Endometrium (tissue), 2 donors: Measurements from ENCODE around the gene SCN1B.

Experiments
- FAIRE-seq: peaks from 2 replicates; lab custom pipeline; 2012; peaks lifted over from hg19 to GRCh38; lab: Jason Lieb, UNC
- donor health status: control.
- donor health status: control.

SCN1B gene

DNA sequence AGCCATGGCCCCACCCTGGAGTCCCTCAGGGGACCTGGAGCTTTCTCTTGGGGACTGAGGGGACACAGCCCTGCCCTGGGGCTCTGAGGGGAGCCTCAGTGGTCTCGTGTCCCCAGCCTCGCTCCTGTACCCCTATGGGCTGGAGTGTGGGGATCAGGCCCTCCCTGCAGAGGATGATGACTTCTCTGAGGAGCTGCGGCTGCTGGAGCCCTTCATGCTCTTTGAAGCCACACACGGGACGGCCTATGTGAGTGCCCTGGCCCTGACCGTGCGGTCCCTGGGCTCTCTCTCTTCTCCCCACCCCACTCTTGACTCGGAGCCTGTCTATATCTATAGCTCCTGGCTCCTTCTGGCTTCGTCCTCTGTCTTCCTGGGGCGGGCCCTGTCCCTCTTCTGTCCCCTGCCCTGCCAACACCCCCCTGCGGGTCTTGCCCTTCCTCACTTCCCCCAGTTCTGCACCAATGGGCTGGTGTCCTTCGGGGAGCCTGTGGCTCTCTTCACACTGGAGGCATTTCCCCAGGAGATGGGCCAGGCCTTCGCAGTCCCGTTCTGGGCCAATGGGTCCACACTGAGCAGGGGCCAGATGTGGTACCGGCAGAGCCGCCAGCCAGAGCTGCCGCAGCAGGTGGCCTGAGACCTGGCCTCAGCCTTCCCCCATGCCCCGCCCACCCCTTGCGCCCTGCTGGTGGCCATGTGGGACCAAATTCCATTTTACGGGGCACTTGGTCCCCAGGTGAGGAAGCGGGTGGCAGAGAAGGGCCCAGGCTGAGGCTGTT lies 44.3 kb downstream of the SCN1B start:
- no peak for FAIRE-seq

DNA sequence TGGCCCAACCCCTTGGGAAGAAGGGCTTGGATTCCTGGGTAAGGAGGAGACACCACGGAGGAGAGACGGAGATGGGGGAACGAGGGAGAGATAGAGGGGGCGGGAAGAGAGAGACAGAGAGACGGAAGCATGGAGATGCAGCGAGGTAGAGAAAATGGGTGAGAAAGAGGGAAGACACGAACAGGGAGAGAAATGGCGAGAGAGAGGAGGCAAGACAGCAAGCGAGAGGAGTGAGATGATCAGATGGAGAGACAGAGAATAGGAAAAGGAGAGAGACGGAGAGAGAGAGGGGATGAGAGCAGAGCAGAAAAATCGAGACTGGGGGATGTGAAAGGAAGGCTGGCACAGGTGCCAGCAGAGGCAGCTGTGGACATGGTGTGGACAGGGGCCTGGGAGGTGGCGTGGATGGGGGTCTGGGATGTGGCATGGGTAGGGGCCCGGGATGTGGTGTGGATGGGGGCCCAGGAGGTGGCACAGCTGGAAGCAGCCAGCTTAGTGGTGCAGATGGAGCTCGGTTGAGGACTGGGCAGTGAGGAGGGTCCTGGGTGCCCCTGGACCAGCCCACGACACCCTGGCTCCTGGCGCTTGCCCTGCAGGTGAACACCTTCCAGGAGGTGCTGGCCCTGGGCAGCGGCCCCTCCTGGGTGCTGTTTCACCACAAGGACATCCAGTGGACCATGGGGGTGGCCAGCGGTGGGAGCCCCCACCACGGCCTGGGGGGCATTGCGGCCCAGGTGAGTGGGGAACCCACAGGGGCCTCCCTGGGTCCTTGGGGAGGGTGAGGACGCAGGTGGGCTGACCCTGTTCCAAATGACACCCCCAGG lies 45.1 kb downstream of the SCN1B start:
- no peak for FAIRE-seq

DNA sequence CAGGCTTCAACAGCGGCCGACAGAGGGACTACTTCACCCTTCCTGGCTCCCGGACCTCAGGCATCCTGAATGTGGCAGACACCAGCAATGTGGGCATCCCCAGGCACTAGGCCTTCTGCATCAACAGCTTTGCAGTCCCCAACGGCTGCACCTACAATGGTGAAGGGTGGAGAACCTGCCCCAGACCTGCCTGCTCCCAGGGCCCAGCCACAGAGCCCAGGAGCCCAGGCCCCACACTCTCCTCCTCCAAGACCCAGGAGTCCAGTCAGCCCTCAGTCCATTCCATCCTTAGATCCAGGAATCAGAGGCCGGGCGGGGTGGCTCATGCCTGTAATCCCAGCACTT lies 45.7 kb downstream of the SCN1B start:
- FAIRE-seq: no peak

DNA sequence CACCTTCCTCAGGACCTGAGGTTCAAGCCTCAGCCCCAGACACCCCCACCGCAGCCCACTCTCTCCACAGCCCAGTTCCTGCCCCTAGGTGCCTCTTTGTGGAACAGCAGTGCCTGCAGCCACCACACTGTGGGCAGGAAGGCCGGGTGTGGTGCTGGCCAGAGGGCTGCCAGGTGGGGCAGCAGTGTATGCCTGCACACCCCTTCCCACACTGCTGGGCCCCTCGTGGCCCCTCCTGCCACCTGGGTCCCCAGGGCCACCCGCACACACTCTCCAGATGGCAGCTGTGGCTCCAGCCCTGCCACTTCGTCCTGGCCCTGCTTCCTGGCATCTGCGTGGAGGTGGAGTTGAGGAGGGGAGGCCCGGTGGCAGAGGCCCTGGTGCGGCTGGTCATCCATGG lies 46.4 kb downstream of the SCN1B start:
- no peak for FAIRE-seq

DNA sequence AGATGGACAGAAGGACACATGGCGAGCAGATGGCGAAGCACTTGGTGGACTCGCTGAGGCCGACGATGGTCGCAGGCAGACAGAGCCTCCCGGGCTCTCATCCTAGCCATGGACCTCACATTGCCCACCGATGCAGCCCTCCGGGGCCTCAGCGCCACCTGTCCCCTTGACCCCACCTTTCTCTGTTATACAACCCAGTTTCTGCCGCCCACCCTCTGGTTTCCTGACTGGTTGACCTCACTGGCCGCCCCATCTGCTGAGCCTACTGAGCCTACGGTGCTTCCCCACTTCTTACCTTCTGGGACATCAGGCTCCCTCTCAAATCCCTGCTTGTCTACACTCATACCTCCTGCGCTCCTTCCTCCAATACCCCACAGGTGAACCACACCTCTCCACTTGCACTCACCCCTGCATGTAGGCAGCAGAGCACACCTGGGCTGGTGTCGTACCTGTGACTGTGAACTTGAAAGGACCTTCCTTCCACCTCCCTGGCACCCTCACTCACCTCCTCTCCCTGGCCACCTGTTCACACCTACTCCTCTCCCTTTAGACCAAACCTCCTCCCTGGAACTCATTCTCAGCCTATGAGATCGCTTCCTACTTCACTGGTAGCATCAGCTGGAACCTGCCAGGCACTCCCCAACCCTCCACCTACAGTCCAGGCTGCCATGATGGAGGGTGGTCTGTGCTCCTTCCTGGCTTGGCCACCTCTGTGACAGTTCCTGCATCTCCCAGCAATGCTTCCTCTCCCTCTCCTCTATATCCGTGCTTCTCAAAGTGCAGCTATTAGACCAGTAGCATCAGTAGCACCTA lies 47.3 kb downstream of the SCN1B start:
- FAIRE-seq: no peak

DNA sequence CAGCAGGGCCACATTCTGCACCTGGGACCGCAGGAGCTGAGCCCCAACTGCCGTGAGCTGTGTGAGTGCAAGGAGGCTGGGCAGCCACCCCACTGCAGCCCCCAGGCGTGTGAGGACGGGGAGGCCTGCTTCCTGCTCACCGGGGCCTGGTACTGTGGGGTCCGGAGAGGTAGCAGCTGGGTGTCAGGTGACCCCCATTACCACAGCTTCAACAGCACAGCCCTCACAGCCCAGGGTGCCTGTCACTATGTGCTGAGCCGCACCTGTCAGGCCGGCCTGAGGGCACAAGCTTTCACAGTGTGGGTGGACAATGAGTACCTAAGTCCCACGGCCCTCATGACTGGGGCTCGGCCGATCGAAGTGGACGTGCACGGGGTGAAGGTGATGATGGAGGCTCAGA lies 49.6 kb downstream of the SCN1B start:
- no peak for FAIRE-seq

DNA sequence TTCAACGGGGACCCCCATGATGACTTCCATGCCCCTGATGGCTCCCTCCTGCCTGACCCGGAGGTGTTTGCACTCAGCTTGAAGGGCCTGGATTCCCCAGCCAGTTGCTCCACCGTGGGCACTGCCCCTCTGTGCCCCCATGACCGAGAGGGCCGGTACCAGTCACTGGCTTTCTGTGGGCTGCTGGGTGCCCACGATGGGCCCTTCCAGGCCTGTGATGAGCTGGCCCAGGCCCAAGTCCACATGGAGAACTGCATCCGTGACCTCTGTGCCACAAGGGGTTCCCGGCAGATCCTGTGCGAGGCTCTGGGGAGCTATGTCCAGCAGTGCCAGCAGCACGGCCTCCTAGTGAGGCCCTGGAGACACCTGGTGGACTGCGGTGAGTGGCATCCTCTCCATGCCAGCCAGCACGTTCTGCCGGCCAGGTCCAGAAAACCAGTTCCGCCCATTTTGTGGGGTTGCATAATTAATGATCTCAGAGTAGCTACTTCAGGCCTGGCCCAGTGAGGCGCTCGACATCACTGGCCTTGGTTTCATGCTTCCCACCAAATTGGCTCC lies 50.4 kb downstream of the SCN1B start:
- FAIRE-seq: no peak

DNA sequence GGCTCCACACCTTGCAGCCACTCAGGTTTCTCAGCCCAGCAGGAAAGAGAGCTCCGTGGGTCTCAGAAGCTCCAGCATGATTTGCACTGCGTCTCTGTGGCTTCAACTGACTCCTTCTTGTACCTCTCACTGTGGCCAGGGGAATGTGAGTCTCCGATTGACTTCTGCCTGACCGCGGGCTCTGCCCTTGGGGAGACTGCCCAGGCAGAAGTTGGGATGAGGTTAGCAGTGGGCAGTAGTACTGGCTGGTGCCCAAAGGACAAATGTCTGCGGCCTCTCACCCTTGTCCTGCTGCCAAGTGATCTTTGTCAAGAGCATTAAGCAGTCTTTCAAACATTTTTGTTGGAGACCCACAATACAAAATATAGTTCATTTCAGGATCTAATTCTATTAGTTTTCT lies 50.9 kb downstream of the SCN1B start:
- no peak for FAIRE-seq

DNA sequence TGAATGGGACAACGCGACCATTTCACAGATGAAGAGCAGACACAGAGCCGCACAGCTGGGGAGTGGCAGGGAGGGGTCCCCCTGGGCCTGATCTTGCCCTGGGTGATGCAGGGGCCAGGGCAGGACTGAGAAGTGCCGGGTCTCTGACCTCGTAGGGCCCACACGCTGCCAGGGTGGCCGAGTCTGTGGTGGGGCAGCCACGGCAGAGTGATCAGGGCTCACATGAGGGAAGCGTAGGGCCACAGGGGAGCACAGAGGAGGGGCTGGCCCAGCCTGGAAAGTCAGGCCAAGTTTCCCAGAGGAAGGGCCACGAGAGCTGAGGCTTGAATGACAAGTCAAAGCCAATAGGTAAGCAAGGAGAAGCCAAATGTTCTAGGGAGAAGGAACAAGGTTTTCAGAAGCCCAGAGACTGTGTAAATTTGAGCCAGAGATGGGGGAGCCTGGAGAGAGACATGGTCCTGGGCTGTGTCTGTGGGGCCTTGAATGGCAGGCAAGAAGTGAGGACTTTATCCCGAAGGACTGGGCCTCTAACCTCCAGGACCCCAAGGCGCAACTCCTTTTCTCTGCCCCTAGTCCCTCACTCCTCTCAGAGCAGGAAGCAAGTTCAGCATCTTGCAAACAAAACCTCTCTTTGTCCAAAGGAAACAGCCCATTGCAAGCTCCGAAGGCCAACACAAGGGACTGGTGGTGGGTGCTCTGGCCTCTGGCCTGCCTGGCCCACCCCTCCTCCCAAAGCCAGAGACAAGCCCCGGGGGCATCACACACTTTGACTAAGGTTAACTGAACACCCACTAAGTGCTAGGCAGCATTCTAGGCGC lies 53.6 kb downstream of the SCN1B start:
- no peak for FAIRE-seq

DNA sequence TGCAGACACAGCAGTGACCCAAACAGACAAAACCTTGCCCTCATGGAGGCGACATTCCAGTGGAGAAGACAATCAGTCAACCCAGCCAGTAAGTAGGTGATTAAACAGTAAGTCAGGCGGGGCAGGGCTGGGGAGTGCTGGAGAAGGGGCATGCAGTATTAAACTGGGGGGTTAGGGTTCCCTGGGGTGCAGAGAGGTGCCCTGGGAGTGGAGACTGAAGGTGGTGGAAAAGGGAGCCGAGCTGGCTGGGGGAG lies 54.2 kb downstream of the SCN1B start:
- FAIRE-seq: no peak

DNA sequence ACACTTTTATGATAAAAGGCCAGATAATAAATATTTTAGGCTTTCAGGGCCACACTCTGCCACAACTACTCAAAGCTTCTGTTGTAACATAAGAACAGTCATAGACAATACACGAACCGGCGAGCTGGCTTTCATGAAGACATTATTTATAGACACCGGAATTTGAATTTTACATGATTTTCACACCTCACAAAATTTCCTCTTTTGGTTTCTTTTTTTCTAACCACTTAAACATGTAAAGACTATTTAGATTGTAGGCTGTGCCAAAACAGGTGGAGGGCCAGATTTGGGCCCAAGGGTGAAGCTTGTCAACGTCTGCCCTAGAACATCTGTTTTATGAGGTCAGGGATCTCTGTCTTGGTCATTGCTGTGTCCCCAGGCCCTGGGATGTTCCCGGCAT lies 55.7 kb downstream of the SCN1B start:
- FAIRE-seq: no peak

DNA sequence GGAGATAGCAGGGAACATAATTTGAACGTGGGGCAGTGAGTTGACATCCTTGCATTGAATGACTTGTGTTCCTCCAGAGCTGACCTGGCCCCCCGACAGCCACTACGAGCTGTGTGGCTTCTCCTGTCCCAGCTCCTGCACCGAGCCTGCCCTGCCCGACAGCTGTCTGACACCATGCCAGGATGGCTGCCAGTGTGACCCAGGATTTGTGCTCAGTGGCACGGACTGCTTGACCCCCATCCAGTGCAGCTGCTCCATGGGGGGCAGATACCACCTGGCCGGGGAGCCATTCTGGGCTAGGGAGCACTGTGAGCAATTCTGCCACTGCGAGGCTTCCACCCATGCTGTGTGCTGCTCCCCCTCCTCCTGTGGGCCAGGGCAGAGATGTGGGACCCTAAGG lies 56.2 kb downstream of the SCN1B start:
- no peak for FAIRE-seq

DNA sequence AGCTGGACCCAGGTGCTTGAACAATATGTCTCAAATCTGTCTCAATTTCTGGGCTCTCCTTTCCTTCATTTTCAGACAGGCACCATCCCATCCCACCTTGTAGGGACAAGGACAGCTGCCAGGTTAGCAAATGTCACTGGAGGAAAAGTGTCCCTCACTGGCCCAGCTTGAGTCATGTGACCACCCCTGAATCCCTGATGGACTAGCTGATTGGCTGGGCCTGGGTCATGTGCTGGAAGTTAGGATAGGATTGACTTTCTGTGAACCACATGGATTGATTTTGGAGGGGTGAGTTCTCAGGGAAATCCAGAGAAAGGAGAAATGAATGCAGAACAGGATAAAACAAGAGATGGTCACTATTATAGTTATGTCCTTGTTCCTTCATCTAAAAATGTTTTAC lies 57.1 kb downstream of the SCN1B start:
- FAIRE-seq: no peak

DNA sequence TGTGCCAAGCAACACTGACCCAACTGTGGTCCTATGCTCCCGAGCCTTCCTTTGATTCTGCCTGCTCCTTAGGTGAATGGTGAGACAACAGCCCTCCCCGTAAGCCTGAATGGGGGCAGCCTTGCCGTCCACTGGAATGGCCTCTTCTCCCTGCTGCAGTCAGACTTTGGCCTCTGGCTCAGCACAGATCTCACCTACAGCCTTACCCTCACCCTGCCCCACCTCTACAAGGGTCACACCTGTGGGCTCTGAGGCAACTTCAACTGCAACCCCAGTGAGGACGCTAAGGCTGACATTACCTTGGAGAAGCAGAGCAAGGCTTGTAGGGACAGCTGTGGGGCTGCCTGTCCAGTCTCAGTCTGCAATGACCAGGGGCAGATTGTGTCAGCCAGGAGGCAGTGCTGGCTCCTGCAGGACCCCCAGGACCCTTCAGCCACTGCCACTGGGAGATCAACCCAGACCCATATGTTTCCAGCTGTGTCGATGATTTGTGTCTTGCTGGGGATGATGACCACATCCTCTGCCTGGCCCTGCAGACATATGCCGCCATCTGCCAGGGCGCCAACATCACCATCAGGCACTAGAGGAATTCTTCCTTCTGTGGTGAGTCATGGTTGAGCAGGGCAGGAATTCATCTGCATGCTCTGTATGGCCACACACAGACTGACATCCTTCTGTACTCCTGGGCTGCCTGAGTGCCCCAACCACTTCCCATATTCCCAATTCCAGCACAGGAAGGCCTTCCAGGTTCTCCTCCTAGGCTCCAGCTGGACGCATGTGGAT lies 58.1 kb downstream of the SCN1B start:
- FAIRE-seq: no peak

DNA sequence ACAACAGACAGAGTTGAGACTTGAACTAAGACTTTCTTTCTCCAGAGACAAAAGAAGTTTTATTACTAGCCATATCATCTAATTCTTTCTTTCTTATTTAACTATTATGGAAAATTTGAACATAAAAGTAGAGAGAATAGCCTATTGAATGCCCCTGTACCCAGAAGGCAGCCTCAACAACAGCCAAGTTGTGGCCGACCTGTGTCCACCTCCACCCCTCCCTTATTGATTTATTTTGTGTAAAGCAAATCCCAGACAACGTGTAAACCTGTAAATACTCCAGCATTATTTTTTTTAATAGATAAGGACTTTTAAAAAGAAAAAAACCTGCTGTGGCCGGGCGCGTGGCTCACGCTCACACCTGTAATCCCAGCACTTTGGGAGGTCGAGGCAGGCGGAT lies 59.3 kb downstream of the SCN1B start:
- FAIRE-seq: no peak
